ENCODE results near the gene KRTAP12-2. TPM values are rescaled to one million over a fixed set of nuclear protein-coding genes. Genes with fewer than 3 reads are reported as not detected.
"Not testable (repeated sequence)": the region's sequence is repeated elsewhere in the genome, so short reads cannot be mapped to it uniquely, and the experiment has no call there.

The KRTAP12-2 gene
- total RNA-seq, 4 donors from 2014 or later: not detected

GRCh38 chr21:44695641-44696040, 28.9 kb upstream of the KRTAP12-2 start:
- no peak for TF ChIP-seq CTCF (IDR thresholded peaks at IDR 0.05)
- DNase-seq (ENCODE audit: low spot score) (no peak), ATAC-seq (ENCODE audit: low FRiP score) (no peak)

DNA sequence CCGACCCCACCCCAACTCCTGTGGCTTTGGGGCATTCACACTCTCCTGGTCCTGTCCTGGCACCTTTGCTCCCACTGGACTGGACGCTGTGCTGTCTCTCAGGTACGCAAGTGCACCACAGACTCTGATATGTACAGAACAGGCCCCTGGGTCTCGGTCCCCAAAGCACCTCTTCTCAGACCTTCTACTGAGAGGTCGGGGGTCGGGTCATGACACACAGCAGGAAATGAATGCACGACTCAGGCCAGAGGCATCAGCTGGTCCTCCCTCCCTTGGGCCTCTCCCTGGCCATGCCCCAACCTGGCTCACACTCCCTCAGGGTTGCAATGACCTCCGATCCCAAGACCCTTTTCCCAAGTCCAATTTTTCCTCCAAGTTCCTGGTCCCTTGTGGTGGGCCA, 28.5 kb upstream of the KRTAP12-2 start:
- DNase-seq (ENCODE audit: low spot score) (no peak), ATAC-seq (ENCODE audit: low FRiP score) (no peak)
- no peak for TF ChIP-seq CTCF (IDR thresholded peaks at IDR 0.05)

DNA sequence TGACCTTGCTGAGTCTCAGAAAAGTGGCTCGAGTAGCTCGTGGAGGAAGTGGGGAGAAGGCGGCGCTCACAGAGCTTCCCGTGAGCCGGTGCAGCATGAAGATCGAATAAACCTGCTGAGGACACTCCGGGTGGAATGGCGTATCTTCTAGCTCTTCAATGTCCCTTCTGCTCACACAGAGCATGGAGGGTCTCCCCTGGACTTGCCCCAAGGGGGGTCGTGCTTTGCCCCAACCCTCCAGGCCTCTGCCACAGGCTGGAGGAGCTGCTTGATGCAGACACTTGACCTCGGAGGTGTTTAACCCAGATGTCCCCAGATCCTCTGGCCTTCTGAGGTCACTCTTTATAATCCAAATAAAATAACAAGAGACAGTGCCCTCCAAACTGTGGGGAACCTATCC, 28.0 kb upstream of the KRTAP12-2 start:
- DNase-seq (ENCODE audit: low spot score) (no peak), ATAC-seq (ENCODE audit: low FRiP score) (no peak)
- no peak for TF ChIP-seq CTCF (IDR thresholded peaks at IDR 0.05)

- DNase-seq (ENCODE audit: low spot score): no peak
- TF ChIP-seq CTCF (IDR thresholded peaks at IDR 0.05): no peak
- ATAC-seq (ENCODE audit: low FRiP score): no peak
Measured at GRCh38 chr21:44692798-44693512, 26.2 kb upstream of the KRTAP12-2 start.

DNA sequence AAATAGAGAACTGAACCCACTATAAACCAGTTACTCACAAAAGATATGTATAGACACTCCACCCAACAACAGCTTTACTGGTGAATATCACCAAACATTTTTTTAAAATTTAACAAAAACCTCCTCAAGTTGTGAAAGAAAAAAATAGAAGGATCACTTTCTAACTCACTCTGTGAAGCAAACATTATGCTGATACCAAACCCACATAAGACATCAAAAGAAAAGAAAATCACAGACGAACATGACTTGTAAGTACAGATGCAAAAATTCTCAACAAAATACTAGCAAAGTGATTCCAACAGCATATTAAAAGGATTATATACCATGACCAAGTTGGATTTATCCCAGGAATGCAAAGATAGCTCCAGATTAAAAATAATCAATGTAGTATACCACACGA, 25.0 kb upstream of the KRTAP12-2 start:
- no peak for ATAC-seq (ENCODE audit: low FRiP score)

GRCh38 chr21:44689740-44690139, 23.0 kb upstream of the KRTAP12-2 start:
- not testable (repeated sequence) for ATAC-seq (ENCODE audit: low FRiP score); DNase-seq (ENCODE audit: low spot score)

More for the DNA sequence above, 25.0 kb upstream of the KRTAP12-2 start:
- DNase-seq (ENCODE audit: low spot score): no peak
- TF ChIP-seq CTCF (IDR thresholded peaks at IDR 0.05): no peak

GRCh38 chr21:44687671-44688070, 20.9 kb upstream of the KRTAP12-2 start:
- no peak for ATAC-seq (ENCODE audit: low FRiP score)
- TF ChIP-seq CTCF (IDR thresholded peaks at IDR 0.05): no peak
- no peak for DNase-seq (ENCODE audit: low spot score)
